IPS DF 4.7 (cell line): Measurements from ENCODE around the gene TGFBR3.

Experiments
- DNase-seq: peaks from one replicate; pipeline ENCODE4 v3.0.0-alpha.2; 2013; ENCODE audit warnings: low spot score; ENCODE audit errors: extremely low read depth

The TGFBR3 gene

DNA sequence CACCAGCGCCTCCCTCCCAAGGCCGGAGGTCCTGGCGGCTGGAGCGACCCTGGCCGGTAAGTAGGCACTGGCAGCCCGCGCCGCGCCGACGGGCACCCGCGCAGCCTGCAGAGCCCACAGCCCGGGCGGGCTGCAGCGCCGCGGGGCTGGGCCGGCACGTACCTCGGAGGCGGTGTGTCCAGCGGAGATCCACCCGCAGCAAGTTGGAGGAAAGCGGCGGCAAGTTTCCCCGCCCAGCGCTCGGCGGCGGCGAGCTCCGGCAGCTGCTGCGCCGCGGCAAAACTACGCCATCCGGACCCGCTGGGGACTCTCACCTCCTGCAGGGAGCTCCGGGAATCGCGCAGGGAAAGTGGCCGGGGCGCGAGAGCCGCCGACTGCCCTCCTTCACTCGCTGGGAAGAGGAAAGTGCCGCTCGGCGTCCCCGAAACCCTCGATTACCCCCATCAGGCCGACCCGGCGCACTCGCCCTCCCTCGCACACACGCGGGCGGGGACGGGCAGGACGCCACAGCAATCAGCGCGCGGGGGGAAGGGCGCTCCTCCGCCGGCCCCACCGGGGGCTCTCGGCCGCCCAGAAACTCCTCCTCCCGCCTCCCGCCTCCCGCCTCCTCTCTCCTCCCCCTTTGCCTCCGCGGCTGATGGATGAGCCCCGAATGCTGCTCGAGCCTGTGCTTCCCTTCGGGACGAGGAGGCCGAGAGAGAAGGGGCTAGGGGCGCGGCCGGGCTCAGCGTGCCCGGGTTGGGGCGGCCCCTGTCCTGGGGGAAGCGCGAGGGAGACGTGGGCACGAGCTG, at the start of gene TGFBR3:
Gene TGFBR3 (minus strand): TSS at position 436 of the 791 bp plus-strand sequence. CDS start 24,620 bp downstream, outside the sequence.
- DNase-seq, result no peak

DNA sequence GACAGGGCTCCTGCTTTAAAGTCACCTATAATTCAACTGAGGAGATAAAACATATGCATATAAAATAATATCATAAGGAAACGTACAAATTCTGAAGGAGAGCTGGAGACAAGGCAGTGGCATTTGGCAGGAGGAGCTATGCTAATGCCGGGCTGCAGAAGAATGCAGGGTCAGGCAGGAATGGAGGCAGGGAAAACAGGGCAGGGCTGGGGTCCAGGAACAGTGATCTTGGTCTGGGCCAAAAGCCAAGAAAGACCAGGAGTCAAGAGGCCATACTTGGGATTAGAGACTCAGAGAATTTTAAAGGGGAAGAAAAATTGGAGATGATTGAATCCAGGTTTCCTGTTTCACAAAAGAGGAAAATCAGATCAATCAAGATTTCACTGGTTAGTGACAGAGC, 43.3 kb upstream of the TGFBR3 start:
- DNase-seq, result no peak

DNA sequence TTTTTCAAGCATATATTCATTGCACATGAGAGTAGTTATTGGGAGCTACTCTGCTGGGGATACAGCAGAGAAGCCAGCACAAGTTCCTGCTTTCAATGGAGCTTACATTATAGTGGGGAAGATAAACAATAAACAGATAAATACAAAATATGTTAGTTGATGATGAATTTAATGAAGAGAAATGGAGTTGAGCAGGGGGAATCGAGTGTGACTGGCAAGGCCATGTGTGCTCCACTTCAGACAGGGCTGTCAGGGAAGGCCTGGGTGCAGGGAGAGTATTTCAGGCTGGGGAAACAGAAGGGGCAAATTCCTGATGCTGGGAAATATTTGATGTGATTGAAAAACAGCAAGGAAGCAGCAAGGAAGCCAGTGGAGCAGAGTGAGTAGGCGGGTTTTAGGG, 42.1 kb upstream of the TGFBR3 start:
- no peak for DNase-seq

DNA sequence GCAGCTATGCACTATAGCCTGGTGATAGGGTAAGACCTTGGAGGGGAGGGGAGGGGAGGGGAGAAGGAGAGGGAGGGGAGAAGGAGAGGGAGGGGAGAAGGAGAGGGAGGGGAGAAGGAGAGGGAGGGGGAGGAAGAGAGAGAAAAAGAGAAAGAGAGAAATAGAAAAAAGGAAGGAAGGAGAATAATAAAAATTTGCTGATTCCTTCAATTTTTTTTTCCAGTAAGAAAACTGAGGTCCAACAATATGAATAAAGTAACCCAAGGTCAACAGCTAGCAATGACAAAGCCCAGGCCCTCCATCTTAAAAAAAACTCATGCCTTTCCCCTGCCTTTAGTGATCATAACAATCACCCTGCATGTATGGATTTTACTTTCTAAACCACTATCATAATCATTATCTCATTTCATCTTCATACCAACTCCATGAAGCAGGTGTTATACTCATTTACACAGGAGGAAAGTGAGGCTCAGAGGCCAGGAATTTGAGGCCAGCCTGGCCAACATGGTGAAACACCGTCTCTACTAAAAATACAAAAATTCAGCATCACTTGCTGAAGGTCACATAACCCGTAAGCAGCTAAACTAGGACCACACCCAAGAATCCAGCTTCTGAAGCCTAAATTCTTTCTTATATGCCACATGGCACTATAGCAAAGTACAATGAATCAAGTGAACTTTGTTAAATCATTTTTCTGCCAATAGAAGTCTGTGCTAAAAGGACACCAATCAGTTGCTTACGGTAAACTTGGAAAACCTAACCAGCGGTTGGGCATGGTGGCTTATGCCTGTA, 39.9 kb upstream of the TGFBR3 start:
- DNase-seq, result no peak

DNA sequence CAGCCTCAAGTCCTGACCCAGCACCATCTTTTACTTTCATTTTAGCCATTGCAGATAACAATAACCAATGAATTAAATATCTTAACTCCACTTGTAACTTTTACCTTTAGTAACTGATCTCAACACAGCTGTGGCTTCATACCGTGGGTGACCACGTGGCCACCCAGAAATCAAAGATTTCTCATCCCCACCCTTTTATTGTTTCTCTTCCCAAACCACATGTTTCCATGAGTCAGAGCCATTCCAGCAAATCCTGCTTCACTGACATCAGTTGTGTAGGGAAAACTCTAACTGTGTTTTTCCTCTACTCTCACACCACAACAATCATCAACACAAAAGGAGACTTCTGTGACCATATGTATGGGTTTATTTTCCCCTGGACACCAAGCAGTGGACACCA, 38.2 kb upstream of the TGFBR3 start:
- no peak for DNase-seq

DNA sequence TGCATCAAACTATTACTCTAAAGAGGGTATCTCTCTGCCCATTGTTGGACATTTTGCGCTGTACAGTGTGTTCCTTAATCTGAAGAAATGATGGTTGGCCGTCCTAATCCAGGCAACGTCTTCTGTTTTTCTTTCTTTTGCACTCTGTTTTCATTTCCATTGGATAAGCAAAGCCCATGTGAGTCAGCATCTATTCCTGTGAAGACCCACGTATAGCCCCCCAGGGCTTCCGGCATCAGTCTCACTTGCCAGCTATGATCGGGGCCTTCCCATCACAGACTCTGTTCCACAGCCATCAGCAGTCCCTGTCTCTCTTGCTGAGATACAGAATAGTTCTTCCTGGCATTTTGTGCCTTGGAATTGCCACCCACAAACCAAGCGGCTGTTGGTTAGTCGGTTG, 34.0 kb upstream of the TGFBR3 start:
- no peak for DNase-seq

DNA sequence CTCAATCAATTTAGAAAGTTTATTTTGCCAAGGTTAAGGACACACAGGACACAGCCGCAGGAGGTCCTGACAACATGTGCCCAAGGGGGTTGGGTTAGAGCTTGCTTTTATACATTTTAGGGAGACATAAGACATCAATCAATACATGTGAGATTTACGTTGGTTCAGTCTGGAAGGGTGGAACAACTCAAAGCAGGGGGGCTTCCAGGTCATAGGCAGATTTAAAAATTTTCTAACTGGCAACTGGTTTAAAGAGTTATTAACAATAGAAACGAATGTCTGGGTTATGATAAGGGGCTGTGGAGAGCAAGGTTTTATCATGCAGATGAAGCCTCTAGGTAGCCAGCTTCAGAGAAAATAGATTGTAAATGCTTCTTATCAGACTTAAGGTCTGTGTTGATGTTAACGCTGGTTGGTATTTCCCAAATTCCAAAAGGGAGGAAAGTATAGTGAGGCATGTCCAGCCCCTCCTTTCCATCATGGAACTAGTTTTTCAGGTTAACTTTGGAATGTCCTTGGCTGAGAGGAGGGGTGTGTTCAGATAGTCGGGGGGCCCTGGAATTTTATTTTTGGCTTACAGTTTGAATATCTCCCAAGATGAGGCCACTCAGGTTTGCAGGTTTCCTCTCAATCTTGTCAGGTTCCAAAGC, 31.0 kb upstream of the TGFBR3 start:
- no peak for DNase-seq

DNA sequence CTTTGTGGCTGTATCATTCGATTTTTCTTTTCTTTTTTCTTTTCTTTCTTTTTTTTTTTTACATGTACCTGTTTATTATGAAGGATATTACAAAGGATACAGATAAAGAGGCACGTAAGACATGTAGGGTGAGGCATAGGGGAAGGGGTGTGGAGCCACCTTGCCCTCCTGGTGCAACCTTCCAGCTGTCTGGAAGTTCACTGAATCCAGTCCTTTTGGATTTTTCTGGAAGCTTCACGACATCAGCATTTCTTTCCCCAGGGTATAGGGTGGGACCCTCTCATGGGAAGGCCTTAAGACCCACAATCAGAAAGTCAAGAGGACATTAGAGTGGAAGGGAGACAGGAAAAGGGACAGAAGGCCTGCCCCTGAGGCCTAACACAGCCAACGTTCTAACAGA, 30.1 kb upstream of the TGFBR3 start:
- no peak for DNase-seq

DNA sequence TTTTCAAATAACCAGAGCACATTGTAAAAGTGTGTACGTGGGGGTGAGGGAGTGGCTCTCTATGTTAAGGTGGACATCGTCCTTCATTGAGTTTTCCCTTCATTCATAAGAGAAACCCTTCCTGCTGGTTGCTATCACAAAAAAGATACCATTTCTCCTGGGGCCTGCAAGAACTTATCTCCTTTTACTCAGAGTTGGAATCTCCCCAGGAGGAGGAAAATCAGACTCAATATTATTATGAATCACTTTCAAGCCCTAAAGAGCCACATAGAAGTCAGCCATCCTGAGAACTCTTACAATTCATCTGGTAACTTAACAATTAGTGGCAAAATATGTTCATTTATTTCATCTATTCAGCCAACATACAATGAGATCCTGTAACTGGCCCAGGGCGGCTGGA, 27.1 kb upstream of the TGFBR3 start:
- no peak for DNase-seq

DNA sequence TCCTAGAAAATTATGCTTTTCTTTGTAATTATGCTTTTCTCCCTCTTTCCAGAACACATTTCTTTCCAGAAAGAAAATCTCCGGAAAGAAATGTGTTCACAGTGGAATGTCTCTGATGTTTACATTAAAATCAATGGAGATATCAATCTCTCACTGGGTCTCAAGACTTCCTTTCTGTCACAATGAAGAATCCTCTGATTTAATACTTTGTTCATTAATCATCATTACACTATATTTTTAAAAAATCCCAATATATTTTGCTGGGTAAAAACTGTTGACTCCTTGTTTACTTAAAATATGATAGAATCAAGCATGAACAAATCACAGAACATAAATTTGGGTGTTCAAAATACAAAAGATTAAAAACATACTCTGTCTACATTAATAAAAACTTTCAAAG, 26.3 kb upstream of the TGFBR3 start:
- DNase-seq, result no peak

DNA sequence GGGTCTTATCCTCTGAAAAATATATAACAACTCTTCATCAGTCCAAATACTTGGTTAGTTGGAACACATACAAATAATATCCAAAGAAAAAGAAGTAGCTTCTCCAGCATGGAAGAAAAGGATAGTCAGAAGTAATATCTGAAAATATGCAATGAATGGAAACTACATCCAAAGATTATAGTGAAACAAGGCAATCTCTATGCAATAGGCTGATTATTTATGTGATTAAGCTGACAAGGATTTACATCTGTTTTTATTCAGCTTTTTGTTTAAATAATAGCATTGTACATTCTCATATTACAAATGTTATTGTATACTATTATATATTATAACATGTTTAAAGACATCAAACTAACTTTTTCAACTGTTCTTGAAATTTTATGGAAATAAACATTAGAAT, 15.3 kb upstream of the TGFBR3 start:
- no peak for DNase-seq

DNA sequence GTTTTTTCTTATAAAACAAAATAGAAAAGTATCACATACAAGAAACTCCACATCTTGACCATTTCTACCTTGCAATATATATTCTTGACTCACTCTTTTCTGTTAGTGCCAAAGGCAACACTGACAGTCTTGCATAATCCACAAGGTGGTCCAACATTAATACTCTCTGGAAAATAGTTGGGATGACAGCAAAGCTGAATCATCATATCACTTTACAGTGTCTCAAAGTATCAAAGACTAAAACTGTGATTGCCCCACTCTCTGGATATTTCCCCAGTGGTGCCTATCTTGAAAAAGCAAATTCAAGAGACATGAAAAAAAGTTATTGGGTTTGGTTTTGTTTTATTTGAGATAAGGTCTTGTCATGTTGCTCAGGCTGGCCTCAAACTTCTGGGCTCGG, 14.6 kb upstream of the TGFBR3 start:
- DNase-seq, result no peak

DNA sequence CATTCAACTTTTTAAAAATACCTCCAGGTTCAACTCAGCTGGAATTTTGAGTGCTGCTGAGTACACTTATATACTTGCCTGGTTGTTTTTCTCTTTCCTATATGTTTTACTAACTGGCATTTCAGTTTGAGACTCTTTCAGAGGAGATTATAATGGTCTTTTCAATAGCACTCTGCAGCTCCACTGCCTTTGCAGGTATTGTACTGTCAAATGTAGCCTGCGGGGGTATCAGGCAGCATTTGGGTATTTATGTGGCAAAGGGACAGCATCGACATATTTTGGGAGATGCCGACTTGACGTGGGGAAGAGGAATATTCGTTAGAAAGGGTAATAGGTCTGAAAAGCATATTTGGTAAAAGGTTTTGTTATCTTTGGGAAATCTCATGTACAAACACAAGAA, 11.1 kb upstream of the TGFBR3 start:
- DNase-seq, result no peak

DNA sequence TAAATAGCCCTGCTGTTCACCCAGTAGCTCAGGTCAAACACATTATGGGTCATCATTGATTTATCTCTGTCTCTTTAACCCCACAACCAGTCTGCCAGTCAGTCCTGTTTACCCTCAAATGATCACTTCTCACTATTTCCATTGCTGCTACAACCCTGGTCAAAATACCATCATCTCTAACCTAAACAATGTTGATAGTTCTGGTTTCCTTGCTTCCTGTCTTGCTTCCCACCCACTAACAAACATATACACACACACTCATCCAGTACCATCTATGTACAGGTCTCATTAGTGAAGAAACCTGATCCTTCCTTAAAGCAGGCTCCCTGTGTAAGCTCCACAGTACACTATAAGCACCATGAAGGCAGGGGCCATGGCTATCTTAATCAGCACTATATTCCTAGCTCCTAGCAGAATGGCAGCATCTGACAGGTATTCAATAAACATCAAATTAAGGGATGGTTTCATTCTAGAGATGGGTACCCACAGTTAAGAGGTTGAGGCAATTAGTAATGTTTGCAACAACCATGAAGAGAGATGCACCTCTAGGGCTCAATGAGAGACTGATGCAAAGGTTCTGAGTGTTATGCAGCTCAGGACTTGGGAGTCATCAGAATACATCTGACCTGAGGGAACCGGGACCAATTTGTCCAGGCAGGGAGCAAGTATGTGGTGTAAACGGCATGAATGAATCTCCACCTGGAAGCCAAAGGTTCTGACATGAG, 10.0 kb upstream of the TGFBR3 start:
- DNase-seq, result no peak

DNA sequence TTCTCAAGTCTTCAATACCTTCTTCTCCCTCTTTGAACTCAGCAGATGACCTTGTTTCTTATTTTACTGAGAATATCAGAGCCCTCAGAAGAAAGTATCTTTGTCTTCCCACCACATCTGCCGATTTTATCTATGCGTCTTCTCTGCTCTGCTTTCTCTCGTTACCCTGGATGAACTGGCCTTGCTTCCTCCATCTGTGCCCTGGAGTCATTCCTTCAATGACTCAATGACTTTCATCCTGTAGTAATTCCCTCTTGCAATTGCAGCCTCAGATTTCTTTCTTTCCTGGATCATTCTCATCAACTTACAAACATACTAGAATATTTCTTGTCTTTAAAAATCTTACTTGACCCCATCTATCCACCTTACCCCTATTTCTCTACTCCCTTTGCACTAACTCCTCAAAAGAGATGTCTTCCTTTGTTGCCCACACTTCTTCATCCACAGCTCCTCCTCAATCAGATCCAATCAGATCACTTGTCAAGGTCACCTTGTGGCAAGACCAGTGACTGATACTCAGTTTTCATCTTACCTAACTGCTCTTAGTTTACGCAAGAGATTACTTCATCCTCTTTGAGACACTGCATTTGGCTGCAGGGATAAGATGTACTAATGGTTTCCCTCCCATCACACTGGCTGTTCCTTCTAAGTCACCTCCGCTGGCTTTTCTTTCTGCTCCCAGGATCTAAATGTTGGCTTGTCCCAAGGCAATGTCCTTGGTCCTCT, 8.2 kb upstream of the TGFBR3 start:
- DNase-seq, result no peak

DNA sequence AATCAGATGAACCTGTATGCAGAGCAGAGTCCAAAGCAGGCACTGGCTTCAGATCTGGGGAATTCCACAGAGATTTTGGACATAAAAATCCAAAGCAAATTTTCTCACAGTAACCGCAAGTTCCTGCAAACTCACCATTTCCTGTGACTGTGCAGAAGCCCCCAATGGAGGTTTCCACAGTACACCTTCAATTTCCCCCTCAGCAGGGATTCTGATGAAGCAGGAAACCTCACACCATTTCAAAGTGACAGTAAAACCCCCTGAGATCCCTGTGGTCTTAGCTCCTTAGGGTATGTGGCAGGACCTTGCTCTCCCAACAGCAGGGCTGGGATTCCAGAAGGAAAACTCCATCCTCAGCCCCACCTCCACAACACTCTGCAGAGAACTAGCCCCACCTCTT, 6.0 kb upstream of the TGFBR3 start:
- DNase-seq, result no peak

DNA sequence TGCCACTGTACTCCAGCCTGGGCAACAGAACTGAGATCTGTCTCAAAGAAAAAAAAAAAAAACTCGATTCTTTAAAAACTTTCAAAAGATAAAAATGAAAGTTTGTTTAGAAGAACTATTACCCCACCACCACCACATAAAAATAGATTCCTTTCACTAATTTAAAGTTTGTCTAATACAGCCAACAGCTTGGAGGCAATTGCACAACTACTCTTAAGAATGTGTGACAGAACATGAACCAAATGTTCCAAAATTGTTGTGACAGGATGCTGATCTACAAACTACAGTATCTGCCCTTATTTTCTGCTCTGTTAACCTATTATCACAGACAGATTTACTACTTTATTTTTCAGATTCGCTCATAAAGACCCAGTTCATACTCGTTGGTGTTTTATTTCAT, 5.5 kb upstream of the TGFBR3 start:
- no peak for DNase-seq

DNA sequence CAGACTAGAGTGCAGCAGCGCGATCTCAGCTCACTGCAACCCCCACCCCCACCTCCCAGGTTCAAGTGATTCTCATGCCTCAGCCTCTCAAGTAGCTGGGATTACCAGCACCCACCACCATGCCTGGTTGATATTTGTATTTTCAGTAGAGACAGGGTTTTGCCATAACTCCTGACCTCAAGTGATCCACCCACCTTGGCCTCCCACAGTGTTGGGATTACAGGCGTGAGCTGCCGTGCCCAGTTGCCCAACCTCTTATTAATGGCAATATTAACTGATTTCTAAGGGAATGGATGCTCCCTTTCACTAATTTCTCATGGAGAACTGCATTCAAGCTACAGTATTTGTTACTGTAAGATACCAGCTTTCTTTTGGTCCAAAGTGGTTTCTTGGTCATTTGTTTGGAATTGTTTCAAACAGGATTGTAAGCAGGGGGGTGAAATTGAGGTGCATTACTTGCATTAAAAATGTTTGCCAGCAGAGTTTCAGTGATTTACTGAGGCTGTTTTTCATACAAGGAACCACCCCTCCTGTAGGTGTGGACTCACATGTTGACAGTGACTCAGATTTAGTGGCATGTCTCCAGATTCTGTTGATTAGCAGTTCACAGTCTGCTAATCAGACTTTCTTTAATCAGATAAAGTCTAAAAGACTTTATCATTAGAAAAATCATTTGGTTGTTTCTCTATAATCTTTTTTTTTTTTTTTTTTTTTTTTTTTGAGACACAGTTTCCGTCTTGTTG, 3.9 kb upstream of the TGFBR3 start:
- no peak for DNase-seq

DNA sequence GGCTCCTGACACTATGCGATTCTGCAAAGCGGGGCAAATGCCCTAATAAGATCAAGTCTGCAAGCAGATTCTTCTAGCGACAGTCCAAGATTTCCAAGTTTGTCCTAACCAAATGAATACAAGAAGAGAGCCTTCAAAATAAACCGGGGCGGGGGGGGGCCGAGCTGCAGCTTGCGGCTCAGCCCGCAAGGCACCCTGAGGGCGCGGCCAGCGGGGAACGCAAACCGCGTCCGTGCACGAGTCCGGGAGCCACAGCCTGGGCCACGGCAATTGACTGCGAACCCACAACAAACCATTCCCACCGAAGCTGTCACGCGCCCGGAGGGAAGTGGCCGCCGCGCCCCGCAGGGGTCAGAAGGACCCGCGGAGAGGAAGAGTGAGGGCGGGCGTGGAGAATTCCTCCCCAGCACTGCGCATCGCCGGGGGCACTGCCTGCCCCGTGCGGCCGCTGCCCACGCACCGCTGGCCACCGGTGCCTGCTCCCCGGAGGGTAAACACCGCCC, 687 bp downstream of the TGFBR3 start:
- DNase-seq, result no peak
